Loucy (cell line): ENCODE data around the gene NEDD4L.

ENCODE experiments used
- EZH2phosphoT487 ChIP-seq: fragments of 200-600 bp; IDR thresholded peaks from 2 replicates; pipeline ENCODE4 v1.6.1; 2018; ENCODE audit warnings: antibody characterized with exemption, mild to moderate bottlenecking, moderate library complexity, borderline replicate concordance
- TF ChIP-seq, protein P1 (sequence below): fragments of 200-600 bp; sonication (generic); conservative IDR thresholded peaks from 2 replicates; pipeline ENCODE4 v1.5.1; 2014; ENCODE audit warnings: mild to moderate bottlenecking, antibody characterized with exemption, low read length

DNA sequence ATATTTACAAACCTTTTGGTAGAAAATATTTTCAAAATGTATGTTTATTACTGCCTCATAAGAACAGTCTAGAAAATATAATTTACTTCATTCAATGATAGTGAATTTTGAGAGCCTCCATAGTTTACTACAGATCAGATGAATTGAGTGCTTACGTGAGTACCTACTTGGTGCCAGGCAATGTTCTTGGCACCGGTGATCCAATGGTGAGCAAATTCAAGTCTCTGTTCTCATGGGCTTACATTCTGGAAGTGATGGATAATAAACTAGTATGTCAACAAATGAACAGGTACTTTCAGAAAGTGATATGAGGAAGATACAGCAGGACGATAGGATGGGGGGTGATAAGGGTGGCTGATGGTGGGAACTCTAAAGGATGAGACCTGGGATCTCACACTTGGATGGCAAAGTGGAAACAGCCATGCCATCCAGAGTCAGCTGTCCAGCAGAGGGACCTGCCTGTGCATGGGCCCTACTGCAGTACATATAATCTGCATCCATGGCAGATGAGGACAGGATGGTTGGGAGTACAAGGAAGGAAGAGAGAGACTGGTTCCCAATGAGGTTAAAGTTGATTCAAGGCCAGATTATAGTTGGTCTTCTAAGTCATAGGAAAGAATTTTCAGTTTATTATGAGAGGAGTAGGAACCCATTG lies 277.0 kb downstream of the NEDD4L start:
- TF ChIP-seq, protein P1, sequence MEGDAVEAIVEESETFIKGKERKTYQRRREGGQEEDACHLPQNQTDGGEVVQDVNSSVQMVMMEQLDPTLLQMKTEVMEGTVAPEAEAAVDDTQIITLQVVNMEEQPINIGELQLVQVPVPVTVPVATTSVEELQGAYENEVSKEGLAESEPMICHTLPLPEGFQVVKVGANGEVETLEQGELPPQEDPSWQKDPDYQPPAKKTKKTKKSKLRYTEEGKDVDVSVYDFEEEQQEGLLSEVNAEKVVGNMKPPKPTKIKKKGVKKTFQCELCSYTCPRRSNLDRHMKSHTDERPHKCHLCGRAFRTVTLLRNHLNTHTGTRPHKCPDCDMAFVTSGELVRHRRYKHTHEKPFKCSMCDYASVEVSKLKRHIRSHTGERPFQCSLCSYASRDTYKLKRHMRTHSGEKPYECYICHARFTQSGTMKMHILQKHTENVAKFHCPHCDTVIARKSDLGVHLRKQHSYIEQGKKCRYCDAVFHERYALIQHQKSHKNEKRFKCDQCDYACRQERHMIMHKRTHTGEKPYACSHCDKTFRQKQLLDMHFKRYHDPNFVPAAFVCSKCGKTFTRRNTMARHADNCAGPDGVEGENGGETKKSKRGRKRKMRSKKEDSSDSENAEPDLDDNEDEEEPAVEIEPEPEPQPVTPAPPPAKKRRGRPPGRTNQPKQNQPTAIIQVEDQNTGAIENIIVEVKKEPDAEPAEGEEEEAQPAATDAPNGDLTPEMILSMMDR: no peak
- TF ChIP-seq EZH2phosphoT487: no peak
